Activated CD4-positive, alpha-beta T cell treated with anti-CD3 and anti-CD28 coated beads, Interleukin-2, amount 50 U/mL, for 1 hour (primary cell): ENCODE results near the gene AGMO.

Source experiments
- DNase-seq: peaks from one replicate; pipeline ENCODE4 v3.0.0-alpha.2; 2020

Gene AGMO

DNA sequence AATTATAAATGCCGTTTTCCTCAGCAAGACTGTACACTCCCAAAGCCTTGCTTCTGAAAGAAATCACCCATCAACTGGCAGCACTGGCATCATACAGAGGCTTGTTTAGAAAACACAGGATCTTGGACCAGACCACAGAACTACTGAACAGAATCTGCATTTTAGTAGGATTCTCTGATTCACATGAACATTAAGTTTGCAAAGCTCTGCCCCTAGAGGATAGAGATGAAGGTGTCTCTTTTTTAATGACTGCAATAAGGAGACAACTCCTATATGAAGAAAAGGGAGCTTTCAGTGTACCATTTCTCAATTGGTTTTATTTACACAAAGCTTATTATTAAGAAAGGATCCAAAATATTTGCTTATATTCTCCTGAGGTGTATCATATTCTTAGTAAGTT lies 172.7 kb downstream of the AGMO start:
- DNase-seq = no peak

DNA sequence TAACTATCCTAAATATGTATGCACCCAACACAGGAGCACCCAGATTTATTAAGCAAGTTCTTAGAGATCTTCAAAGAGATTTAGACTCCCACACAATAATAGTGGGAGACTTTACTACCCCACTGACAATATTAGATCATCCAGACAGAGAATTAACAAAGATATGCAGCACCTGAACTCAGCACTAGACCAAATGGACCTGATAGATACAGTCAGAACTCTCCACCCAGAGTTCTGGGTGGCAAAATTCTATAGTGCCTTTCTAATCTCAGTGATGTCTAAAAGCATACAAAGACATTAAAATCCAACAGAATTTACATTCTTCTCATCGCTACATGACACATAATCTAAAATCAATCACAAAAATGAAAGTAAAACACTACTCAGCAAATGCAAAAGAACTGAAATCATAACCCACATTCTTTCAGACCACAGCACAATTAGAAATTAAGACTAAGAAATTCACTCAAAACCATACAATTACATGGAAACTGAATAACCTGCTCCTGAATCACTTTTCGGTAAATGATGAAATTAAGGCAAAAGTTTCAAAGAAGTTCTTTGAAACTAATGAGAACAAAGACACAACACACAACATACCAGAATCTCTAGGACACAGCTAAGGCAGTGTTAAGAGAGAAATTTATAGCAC lies 183.2 kb downstream of the AGMO start:
- DNase-seq = no peak

DNA sequence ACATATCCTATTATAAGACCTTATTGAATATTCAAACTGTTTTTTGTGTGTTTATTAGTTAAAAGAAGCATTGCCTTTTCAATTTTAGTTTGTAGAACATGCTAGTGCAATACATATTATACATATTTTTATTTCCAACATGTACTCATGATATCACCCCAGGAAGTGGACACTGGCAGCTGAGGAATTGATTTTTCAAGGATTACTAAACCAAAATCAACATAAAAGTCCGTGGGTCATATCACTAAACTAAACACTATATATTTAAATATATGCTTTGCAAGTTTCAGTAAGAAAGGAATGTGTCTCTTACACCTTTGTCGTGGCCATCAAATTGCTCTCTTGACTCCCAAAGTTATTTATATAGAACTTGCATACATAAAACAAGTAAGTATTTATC lies 185.2 kb downstream of the AGMO start:
- DNase-seq = no peak

DNA sequence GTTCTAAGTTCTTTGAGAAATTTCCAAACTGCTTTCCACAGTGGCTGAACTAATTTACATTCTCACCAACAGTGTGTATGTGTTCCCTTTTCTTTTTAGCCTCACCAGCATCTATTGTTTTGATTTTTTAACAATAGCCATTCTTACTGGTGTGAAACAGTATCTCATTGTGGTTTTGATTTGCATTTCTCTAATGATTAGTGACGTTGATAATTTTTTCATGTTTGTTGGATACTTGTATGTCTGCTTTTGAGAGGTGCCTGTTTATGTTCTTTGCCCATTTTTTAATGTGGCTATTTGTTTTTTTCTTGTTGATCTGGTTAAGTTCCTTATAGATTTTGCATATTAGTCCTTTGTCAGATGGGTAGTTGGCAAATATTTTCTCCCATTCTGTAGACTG lies 191.4 kb downstream of the AGMO start:
- no peak for DNase-seq

DNA sequence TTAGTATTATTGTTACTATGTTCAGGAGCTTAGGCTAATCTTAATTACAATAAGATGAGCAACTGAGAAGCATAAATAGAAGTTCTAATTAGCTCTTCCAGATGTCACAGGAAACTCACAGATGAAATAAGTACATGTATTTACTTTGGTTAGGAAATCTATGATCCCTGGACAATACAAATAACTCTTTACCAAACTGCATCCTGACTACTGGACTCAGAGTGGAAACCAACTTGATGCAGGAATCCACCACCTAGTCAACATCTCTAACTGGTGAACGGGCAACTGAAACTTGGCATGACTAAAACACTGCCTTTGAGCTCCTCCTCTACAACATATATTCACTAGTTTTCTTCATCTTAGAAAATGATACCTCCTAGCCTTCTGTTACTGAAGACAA lies 193.2 kb downstream of the AGMO start:
- DNase-seq = no peak

DNA sequence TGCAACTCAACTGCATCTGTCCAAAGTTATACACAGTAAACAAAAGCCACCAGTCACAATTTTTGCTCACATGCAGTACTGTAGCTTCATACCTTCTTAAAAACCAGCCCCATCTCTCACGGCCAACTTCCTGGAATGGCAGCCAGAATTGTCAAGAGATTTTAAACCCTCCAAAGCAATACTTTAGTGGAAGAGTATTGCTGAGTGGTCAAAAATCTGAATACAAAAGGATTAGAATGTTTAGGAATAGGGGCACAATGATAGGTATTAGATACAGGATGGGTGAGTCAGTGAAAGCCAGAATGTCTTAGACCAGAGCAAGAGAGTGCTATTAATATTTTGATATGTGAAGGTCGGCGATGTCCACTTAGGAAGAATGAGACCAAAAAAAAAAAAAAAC lies 193.9 kb downstream of the AGMO start:
- DNase-seq = no peak

DNA sequence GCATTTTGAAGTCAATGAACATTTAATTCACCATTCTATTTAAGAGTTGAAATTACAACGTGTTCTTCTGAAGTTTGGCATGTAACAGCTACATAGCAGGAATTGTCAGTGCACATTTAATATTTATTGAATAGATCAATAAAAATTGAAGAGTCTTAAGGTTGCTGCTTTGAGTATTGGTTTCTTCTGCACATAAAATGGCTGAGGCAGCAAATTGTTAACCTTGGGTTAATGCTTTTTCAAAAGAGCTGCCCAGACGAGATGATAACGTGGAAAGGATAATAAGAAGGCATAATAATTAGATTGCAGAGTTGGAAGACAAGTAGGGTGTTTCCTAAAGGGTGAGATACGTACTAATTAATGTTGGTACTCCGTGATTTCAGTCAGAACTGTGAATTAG lies 203.7 kb downstream of the AGMO start:
- DNase-seq = no peak

DNA sequence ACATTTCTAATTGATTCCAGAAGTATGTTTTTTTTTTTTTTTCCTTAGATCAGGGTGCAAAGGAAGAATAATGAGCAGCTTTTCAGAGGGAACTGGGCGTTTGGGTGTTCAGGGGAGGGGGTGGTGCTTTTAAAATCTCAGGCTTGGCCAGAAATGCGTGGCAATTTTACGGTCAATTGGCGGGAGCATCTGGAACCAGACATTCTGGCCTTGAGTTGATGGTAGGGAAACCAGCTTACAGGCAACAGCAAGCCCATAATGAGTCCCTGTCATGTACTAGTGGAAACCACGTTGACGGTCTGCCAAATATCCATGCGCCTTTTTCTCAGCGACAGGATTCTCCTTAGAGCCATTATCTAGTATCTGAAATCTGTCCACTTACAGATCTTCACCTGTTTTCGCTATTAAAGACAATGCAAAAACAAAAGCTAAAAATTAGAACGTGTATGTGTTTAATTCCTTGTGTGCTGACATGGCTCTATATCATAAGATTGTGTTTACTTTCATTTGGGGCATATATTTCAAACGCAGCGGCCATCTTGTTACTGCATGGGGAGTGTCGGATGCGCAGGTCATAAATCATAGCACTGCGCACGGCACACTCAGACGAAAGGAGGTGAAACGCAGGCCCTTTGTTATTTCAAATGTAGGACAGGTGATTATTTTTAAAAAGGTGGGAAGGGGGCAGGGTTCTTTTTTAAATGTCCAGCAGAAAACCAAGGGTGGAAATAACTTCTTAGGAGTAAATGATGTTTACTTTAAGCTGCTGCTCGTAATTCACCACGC lies 209.2 kb downstream of the AGMO start:
- no peak for DNase-seq

DNA sequence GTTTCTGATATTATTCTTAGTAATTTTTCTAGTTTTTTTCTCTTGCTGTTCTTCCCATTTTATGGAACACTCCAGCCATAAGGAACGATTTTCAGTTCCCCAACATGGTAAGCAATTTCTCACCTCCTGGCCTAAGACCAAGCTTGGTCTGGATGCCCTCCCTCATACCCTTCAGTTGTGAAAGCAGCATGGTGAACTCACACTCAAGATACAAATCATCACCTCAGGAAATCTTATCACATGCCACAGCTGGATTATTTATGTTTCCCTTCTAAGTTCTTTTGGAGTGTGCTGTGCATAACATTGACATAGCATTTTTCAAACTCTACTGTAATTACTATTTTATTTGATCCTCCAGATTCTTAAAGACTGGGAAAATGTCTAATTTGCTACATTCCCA lies 216.6 kb downstream of the AGMO start:
- no peak for DNase-seq

DNA sequence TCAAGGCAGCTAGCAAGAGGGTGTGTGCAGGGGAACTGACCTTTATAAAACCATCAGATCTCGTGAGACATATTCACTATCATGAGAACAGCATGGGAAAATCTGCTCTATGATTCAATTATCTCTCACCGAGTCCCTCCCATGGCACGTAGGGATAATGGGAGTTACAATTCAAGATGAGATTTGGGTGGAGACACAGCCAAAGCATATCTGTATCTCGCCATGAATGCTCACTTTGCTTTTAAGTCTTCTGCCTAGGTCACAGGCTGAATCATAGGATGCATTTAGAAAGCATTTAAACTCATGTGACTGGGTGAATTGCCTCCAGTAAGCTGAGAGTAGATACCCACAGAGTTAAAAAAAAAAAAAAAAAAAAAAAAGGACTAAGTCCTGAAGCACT lies 220.0 kb downstream of the AGMO start:
- DNase-seq = no peak

DNA sequence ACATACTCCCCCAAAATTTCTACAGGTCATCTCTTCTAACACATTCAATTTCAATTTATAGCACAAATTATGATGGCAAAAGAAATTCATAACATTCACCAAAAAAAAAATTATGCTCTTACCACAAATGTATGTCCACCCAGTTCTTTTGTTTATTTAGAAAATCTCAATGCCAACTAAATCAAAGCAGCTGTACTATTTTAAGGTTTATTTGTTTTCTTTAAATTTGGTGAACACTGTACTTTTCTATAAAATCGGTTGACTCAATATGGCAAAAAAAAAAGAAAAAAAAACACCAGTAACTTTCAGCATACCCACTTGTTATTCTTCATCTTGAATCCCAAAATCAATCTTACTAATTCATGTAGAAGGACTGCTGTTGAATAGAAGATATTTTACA lies 225.7 kb downstream of the AGMO start:
- DNase-seq = no peak

DNA sequence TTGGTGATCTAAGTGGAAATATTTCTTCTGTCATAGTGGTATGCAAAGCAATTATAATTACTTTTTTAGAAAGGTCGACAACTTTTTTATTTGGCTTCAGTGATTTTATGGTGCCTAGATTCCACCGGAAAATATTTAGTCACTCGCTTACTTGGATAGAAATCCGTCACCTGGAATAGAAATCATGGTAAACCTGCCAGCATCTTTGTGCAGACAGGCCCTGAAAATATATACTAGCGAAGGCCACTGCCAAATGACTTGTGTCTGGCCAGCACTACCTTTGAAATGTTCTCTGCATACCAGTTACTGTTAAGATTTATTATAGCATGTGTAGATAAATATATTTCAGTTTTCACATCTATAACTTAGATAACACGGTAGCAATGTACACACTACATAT lies 226.4 kb downstream of the AGMO start:
- DNase-seq = no peak

DNA sequence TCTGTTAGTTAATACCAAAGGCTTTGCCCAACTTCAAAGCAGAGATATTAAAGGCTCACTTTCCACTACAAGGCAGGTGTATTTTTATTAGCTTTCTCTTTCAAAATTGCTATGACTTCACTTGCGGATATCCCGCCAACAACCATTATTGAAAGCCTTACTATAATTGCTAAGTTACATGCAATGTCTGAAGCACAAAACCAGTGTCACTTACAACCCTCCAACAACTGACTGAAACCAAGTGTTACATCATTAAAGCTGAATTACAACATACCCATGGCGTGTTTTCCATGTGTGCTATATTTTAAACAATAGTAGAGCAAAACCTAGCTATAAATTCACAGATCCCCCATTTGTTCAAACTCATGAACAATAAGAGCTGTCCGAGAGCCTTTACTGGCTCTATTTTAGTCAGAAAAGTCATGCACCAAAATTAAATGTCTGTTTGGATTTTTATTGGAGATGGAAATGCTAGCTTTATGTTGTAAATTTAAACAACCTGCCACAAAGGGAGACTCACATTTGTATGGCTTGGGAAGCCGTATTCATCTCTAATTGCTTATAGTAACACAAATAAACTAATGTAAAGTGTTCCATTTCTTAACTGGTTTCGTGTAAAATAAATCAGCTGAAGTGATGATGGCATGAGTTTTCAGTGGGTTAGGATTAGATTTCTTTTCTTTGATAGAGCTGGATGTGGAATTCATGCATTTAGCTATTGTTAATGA lies 227.1 kb downstream of the AGMO start:
- no peak for DNase-seq

DNA sequence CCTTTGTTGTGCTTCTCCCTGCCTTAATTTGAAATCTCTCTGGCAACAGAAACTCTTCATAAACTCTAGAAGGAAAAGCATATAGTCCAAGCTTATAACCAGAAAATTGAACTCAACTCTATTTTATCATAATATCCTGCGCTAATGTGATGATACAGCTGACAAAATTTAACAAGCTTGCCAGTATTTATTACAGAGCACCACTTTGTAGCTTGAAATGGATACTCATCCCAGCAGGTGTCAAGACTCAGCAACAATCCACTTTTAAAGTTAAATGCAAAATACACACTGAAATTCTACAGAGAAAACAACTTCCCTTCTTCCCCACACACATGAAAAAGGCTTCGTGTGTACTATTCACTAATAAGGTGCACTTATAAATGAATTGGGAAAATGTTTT lies 228.9 kb downstream of the AGMO start:
- no peak for DNase-seq

DNA sequence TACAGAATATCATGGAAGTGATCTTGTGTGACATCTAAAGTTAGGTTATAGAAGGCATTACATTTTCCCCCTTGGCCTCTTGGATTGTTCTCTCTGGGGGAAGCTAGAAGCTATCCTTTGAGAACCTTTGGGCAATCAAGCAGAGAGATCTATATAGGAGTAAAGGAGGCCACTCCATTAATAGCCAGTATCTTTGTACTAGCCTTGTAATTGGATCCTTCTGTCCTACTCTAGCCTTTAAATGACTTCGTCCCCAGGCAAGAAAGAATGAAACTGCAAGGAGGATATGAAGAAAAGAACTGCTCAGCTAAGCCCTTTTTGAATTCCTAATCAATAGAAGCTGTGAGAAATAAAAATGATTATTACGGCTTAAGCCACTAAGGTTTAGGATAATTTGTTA lies 230.9 kb downstream of the AGMO start:
- no peak for DNase-seq

DNA sequence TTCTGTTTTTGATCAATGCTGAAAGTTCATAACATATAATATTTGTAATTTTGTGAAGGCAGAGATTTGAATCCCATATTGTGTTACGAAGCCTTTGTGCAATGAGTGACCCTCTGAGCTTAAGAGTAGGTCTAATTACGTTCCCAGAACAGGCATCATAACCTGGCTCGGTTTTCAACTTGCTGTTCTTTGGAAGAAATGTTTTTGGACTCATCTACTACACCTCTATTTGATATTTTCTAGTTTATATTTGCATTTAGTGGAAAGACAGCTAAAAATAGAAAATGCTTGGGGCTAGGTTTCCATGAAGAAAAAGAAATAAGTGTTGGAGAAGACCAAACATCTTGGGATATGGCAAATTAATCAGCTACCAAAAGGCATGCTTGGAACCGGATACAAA lies 234.8 kb downstream of the AGMO start:
- DNase-seq = no peak

DNA sequence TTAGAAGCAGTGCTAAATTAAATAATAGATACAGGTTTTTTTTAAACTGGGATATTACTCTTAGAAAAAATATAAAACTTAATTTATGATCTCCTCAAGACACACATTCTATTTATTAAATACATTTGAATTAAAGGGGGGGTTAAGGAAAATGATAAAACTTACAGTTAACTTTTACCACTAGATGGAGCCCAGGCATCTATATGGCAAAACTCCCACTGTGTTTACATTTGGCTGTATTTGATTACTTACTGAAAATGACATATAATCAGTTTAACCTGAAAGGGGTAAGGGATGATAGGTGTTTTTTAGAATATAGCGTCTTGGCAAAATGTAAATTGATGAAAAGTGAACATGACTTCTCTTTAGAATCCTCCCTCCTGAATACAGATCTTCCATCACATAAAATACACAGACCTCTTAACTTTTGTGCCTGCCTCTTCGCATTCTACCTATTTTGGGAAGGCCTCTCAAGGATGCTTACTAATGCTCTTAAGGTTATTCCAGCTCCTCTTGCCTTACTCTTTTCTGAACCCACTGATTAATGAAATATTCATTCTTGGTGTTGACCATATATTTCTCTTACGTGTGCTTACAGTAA lies 235.7 kb downstream of the AGMO start:
- DNase-seq = no peak

DNA sequence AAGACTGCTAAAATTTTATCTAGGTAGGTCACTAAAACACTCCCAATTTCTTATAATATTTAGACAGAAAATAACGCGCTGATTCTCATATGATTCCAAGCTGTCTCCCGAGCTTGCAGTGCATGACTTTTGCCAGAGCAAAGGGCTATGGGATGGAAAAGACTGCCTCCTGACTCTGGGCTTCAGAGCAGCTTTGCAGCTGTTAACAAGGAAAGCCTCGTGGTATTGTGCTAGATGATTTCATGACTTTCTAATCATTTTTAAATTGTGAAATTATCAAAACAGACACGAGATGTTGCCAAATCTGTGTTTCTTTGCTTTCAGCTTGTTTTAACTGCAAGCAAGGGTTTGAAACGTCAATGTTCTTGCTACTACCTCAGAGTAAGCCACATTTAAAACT lies 238.3 kb downstream of the AGMO start:
- DNase-seq = no peak

DNA sequence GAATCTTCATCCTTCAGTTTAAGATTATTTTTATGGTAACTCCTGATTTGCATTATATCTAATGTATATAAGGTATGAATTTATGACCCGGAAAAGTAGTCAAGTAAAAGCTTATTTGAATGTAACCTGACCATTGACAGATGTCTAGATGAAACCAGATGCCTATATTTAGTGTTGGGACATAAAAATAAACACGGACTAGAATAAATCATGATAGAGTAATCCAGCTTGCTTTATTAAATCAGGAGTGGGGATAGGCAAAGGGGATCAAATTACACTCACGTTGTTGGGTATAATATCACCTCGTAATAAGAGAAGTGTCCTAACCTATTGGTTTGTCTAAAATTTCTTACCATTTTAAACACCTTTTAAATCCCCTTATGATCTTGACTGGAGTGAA lies 244.6 kb downstream of the AGMO start:
- DNase-seq = no peak

DNA sequence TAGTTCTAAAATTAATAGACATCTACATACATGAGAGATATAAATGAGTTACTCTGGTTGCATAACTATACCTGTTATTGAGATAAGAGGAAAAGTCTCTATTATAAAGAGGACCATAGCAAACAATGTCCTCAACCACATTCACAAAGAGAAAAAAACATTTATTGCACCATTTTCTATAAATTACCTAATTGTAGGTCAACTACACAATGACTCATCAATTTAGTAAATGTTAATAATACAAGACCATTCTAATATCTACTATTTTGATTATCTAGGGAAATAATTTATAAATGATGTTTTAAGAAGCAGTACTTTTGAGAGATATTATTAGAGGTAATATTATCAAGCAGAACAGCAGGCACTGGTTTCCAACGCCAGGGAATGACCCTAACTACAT lies 246.1 kb downstream of the AGMO start:
- DNase-seq = no peak

DNA sequence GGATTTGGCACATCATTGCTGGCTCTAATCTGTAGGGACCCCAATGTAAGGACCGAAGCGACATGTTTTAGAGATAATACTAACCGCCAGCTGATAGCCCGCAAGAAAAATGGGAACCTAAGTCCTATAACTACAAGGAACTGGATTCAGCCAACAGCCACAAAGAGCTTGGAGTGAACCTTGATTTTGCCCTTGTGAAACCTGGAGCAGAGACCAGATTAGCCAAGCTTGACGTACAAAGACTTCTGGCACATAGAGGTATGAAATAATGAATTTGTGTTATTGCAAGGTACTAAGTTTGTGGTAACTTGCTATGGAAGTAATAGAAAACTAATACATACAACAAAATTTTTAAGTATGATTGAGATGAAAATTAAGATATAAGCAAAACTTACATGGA lies 246.9 kb downstream of the AGMO start:
- DNase-seq = no peak

DNA sequence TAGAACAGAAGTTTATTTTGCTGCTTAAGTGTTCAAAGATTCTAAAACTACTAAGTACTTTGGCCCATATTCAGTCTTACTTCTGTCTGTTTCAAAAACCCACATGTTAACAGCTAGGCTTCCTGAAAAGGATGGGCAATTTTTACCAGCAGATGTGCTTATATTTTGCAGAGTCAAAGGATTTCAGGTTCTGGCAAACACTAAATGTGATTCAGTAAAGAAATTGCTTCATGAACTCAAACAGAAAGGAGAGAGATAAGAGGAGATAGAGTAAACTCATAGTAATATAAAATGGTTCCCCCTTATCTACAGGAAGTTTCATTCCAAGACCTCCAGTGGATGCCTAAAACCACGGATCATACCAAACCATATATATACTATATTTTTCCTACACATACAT lies 248.5 kb downstream of the AGMO start:
- DNase-seq = no peak

DNA sequence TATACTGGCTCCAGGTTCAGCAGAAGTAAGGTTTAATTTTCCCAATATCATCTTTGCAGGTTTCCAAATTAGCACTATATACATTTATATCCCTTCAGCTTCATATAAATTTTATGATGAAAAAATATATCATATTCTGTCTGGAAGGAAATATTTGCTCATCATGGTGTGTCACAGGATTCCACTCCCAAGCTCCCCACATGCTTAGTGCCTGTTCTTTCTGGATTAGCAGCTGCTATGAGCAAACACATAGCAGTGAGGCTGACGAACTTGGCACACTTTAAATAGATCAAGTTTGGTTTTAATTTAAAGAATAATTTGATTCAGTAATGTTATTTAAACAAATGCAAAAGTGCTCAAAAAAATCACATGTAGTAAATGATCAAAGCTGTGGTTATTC lies 251.9 kb downstream of the AGMO start:
- no peak for DNase-seq

DNA sequence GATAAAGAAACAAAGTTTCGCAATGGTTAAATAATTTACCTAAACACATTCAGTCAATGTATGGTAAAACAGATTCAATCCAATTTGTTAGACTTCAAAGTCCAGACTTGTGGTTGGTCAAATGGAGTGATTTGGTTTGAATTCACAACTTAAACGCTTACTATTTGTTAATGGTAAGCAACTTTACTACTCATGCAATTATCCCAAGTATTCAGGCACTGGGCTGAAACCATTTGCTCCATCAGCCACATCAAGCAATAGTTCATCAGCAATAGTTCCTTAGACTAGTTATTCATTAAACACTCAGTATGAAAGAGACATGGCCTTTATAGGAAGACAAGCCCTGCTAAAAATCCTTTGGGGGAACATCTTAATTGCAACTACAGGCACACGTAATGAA lies 253.0 kb downstream of the AGMO start:
- DNase-seq = no peak
